SK-N-SH treated with all-trans-retinoic acid at 6 μM for 48 hours (cell line): ENCODE data around the gene AIF1L.

Source experiments
- ATAC-seq: fragments of 200-7000 bp; cut with Tn5 transposase; 3 replicates; pipeline ENCODE4 v1.9.1; 2020; ENCODE audit warnings: mild to moderate bottlenecking, moderate library complexity
- CREB5 ChIP-seq: fragments of 250-450 bp; sonication (Bioruptor Pico); IDR thresholded peaks from 2 replicates; pipeline ENCODE4 v1.5.1; 2020; ENCODE audit warnings: low read depth, mild to moderate bottlenecking, moderate library complexity
- CSRNP3 ChIP-seq: fragments of 250-450 bp; sonication (Bioruptor Pico); IDR thresholded peaks from 2 replicates; pipeline ENCODE4 v1.5.1; 2021; ENCODE audit warnings: mild to moderate bottlenecking, moderate library complexity
- ESRRG ChIP-seq: fragments of 250-450 bp; sonication (Bioruptor Pico); IDR thresholded peaks from 2 replicates; pipeline ENCODE4 v1.6.1; 2021; ENCODE audit warnings: mild to moderate bottlenecking
- GLIS3 ChIP-seq: fragments of 250-450 bp; sonication (Bioruptor Pico); IDR thresholded peaks from 2 replicates; pipeline ENCODE4 v1.5.0; 2020; ENCODE audit warnings: mild to moderate bottlenecking, moderate library complexity
- ISL1 ChIP-seq: fragments of 250-450 bp; sonication (Bioruptor Pico); IDR thresholded peaks from 2 replicates; pipeline ENCODE4 v2.1.2; 2022; ENCODE audit warnings: mild to moderate bottlenecking, moderate library complexity
- OSR1 ChIP-seq: fragments of 250-450 bp; sonication (Bioruptor Pico); IDR thresholded peaks from 2 replicates; pipeline ENCODE4 v1.8.0; 2022; ENCODE audit warnings: moderate library complexity, mild to moderate bottlenecking, inconsistent platforms
- PATZ1 ChIP-seq: fragments of 250-450 bp; sonication (Bioruptor Pico); IDR thresholded peaks from 2 replicates; pipeline ENCODE4 v1.8.0; 2020; ENCODE audit warnings: mild to moderate bottlenecking, moderate library complexity, borderline replicate concordance
- POU6F1 ChIP-seq: fragments of 250-450 bp; sonication (Bioruptor Pico); IDR thresholded peaks from 2 replicates; pipeline ENCODE4 v1.8.0; 2021; ENCODE audit warnings: low read depth, mild to moderate bottlenecking, moderate library complexity, borderline replicate concordance
- PPARA ChIP-seq: fragments of 250-450 bp; sonication (Bioruptor Pico); IDR thresholded peaks from 2 replicates; pipeline ENCODE4 v1.5.0; 2020; ENCODE audit warnings: mild to moderate bottlenecking, borderline replicate concordance
- RARB ChIP-seq: fragments of 250-450 bp; sonication (Bioruptor Pico); IDR thresholded peaks from 2 replicates; pipeline ENCODE4 v1.8.0; 2021; ENCODE audit warnings: mild to moderate bottlenecking, moderate library complexity
- SNAI2 ChIP-seq: fragments of 250-450 bp; sonication (Bioruptor Pico); IDR thresholded peaks from 2 replicates; pipeline ENCODE4 v1.5.0; 2020; ENCODE audit warnings: mild to moderate bottlenecking, moderate library complexity
- TCF4 ChIP-seq: fragments of 250-450 bp; sonication (Bioruptor Pico); IDR thresholded peaks from 2 replicates; pipeline ENCODE4 v1.8.0; 2021; ENCODE audit warnings: mild to moderate bottlenecking, moderate library complexity, borderline replicate concordance
- TOX ChIP-seq: fragments of 250-450 bp; sonication (Bioruptor Pico); IDR thresholded peaks from 2 replicates; pipeline ENCODE4 v1.8.0; 2021; ENCODE audit warnings: mild to moderate bottlenecking, moderate library complexity, borderline replicate concordance
- ZC3H10 ChIP-seq: fragments of 250-450 bp; sonication (Bioruptor Pico); IDR thresholded peaks from 2 replicates; pipeline ENCODE4 v1.5.1; 2021; ENCODE audit warnings: mild to moderate bottlenecking, moderate library complexity
- ZFP3 ChIP-seq: fragments of 250-450 bp; sonication (Bioruptor Pico); IDR thresholded peaks from 2 replicates; pipeline ENCODE4 v1.5.0; 2020; ENCODE audit warnings: mild to moderate bottlenecking, moderate library complexity
- ZFP30 ChIP-seq: fragments of 450-650 bp; formaldehyde crosslinking; IDR thresholded peaks from 2 replicates; pipeline ENCODE4 v1.5.0; 2022; ENCODE audit warnings: mild to moderate bottlenecking, moderate library complexity
- ZNF70 ChIP-seq: fragments of 450-650 bp; formaldehyde crosslinking; IDR thresholded peaks from 2 replicates; pipeline ENCODE4 v1.5.0; 2020; ENCODE audit warnings: mild to moderate bottlenecking, moderate library complexity
- ZNF8 ChIP-seq: fragments of 450-650 bp; formaldehyde crosslinking; IDR thresholded peaks from 2 replicates; pipeline ENCODE4 v1.5.0; 2020; ENCODE audit warnings: mild to moderate bottlenecking, moderate library complexity

Gene AIF1L

GRCh38 chr9:131101207-131101964 is 5.1 kb downstream of the AIF1L start:
- no peak for TF ChIP-seq PPARA (CRISPR knock-in tag)
- no peak for TF ChIP-seq POU6F1
- no peak for TF ChIP-seq OSR1 (CRISPR knock-in tag)
- no peak for TF ChIP-seq ZNF8 (CRISPR knock-in tag)
- no peak for TF ChIP-seq TCF4 (CRISPR knock-in tag)
- TF ChIP-seq TOX (CRISPR knock-in tag): no peak
- no peak for TF ChIP-seq ZFP30 (CRISPR knock-in tag)
- no peak for TF ChIP-seq CREB5 (CRISPR knock-in tag)
- no peak for TF ChIP-seq ESRRG
- no peak for TF ChIP-seq ZFP3 (CRISPR knock-in tag)
- TF ChIP-seq GLIS3 (CRISPR knock-in tag): no peak
- ATAC-seq: no peak

- TF ChIP-seq OSR1 (CRISPR knock-in tag) (no peak), RARB (CRISPR knock-in tag) (no peak), ZNF70 (CRISPR knock-in tag) (no peak), PPARA (CRISPR knock-in tag) (no peak), SNAI2 (CRISPR knock-in tag) (no peak), CREB5 (CRISPR knock-in tag) (no peak), ISL1 (CRISPR knock-in tag) (no peak), ZC3H10 (CRISPR knock-in tag) (no peak), TCF4 (CRISPR knock-in tag) (no peak)
- TF ChIP-seq, all 23 proteins: peak for 0
- ATAC-seq: no peak
Measured at GRCh38 chr9:131103024-131103423, 6.7 kb downstream of the AIF1L start.

GRCh38 chr9:131103535-131103934 is 7.2 kb downstream of the AIF1L start:
- TF ChIP-seq PATZ1 (CRISPR knock-in tag) (no peak), SNAI2 (CRISPR knock-in tag) (no peak), CSRNP3 (CRISPR knock-in tag) (no peak), TOX (CRISPR knock-in tag) (no peak), ZNF8 (CRISPR knock-in tag) (no peak), GLIS3 (CRISPR knock-in tag) (no peak), CREB5 (CRISPR knock-in tag) (no peak), ZC3H10 (CRISPR knock-in tag) (no peak)
- TF ChIP-seq, all 23 proteins: peak for 0

More at GRCh38 chr9:131103535-131103934, 7.2 kb downstream of the AIF1L start:
- ATAC-seq: no peak
